NT2/D1 (cell line): ENCODE results near the gene ACTR3.
"Not testable (repeated sequence)": the region's sequence is repeated elsewhere in the genome, so short reads cannot be mapped to it uniquely, and the experiment has no call there.

Source experiments
- SUZ12 ChIP-seq: IDR thresholded peaks from 2 replicates; pipeline ENCODE4 v1.6.1; 2011; ENCODE audit not compliant: insufficient read length, insufficient read depth; ENCODE audit errors: extremely low read depth
- YY1 ChIP-seq: IDR thresholded peaks from 2 replicates; pipeline ENCODE4 v1.6.1; 2011; ENCODE audit not compliant: insufficient read length, insufficient read depth

DNA sequence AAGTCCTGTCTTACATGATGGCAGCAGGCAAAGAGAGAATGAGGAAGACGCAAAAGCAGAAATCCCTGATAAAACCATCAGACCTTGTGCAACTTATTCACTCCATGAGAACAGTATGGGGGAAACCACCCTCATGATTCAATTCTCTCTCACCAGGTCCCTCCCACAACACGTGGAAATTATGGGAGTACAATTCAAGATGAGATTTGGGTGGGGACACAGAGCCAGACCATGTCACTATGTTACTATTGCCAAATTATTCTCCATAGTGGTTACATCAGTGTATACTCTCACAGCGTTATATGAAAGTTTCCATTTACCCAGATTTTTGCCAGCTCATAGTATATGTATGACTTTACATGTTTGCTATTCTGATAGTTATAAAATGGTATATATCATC lies 61.0 kb downstream of the ACTR3 start:
- TF ChIP-seq YY1, SUZ12: not testable (repeated sequence)
